ENCODE results near the gene MLLT6. TPM values are rescaled to one million over a fixed set of nuclear protein-coding genes. Genes with fewer than 3 reads are reported as not detected.
A peak's percentile ranks its signal among the peaks of the same experiment; 100 is the strongest.

MLLT6 gene
- total and polyA plus RNA-seq, 2 of the 13 experiments (the other 11 are each of a cell fraction or from before 2014, with no cell fraction given): 50.7 to 69.5 TPM

DNA sequence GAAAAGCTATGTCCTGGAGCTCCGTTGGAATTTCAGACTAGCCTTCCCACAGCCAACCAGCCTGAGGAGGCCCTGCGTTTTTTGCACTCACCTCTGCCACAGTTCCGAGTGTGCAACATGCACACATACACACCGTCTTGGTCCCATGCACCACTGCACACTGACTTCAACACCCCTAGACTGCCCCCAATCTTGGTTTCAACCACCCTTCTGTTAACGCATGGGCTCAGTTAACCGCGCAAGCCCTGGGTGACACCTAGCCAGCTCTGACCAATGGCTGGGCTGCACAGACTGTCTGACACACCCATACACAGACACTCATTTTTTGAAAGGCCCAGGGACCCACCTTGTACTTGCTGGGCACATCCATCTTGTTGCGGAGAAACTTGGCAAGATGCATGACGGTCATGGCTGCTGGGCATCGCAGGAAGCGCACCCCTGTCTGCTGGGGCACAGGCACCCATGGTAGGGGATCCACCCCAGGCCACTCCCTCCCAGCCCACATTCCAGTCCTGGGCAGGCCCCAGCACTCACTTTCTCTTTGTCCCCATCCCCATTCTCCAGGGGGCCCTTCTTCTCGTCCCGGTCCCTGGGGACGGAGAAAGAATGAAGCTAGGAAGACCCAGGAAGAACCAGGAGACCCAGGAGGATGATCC lies 33.1 kb downstream of the MLLT6 start (continued):
- TF ChIP-seq SP140L (CRISPR knock-in tag; IDR thresholded peaks at IDR 0.05; ENCODE audit: borderline replicate concordance): no peak
- no peak for TF ChIP-seq ZNF772 (CRISPR knock-in tag; IDR thresholded peaks at IDR 0.05)
- TF ChIP-seq ZNF546 (CRISPR knock-in tag; conservative IDR thresholded peaks at IDR 0.05): no peak
- TF ChIP-seq KLF6 (CRISPR knock-in tag; IDR thresholded peaks at IDR 0.05): no peak
- TF ChIP-seq NONO (IDR thresholded peaks at IDR 0.05): no peak
- TF ChIP-seq NONO (CRISPR knock-in tag; conservative IDR thresholded peaks at IDR 0.05): 0 out of 2 replicates have a peak, but pooled peaks have one; percentile 20
- TF ChIP-seq RBM22 (optimal IDR thresholded peaks at IDR 0.05; ENCODE audit: low read length): peak; percentile 59

DNA sequence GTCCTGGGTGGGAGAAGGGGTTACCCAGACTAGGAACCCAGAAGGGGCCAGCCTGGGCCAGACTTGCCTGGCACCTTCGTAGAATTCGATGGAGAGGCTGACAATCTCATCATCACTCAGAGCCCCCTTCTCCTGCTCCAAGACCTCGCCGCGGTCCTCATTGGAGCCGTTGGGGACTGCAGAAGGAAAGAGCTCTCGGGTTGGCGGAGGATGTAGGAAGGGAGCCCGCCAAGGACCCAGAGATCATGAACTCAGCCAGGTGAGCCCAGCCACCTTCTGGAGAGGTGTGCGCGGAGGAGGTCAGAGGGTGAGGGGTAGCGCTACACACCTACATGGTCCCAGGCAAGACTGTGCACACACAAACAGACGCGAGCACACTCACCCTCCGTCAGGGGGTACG lies 33.6 kb downstream of the MLLT6 start:
- DNase-seq (ENCODE audit: low spot score): no peak
- POLR2A ChIA-PET: no interaction called here
- Histone ChIP-seq H3K4me1 (ENCODE audit: insufficient read depth, low read length) (peaks cover 41% of the 10 kb centered on the region), H3K4me2 (ENCODE audit: low read depth, low read length) (no peak overlapping the region), H3K9me3 (ENCODE audit: low read length) (no peaks in the 10 kb centered on the region), H3K36me3 (replicated peaks in 1 of 2; ENCODE audit: control insufficient read depth in 1 of 2, insufficient read depth in 2 of 2, low read length in 2 of 2) (peaks cover 30 to 59% of the 10 kb centered on the region in 2 experiments), H3K9ac (ENCODE audit: insufficient read depth, low read depth, low read length) (no peak overlapping the region), H3K4me3 (replicated peaks in 1 of 3; ENCODE audit: insufficient read depth in 1 of 3, low read depth in 2 of 3, low read length in 3 of 3) (no peak overlapping the region), H3K27me3 (ENCODE audit: control insufficient read depth in 1 of 2, insufficient read depth in 2 of 2, low read length in 2 of 2) (no peaks in the 10 kb centered on the region), H3K27ac (ENCODE audit: extremely low read length, insufficient read depth, low read length) (no peak overlapping the region), H3K79me2 (ENCODE audit: insufficient read depth, low read length) (peaks cover 41% of the 10 kb centered on the region), H2AFZ (ENCODE audit: low read length) (no peak overlapping the region), H4K20me1 (ENCODE audit: insufficient read depth, low read length) (peaks cover 39% of the 10 kb centered on the region)
- in situ Hi-C loops (cut with HindIII; ENCODE audit: extremely low pct_ligation_motif_present, low pct_unique_long_range_greater_than_20kb) (no loop called here), intact Hi-C loops (cut with micrococcal nuclease; ENCODE audit: unreplicated experiment) (no loop called here)
- CTCF ChIA-PET (ENCODE audit: low intra/inter-chr PET ratio, low total read pairs): no interaction called here
- no TSS peak for BruUV-seq (replicated peaks)
- TF ChIP-seq ZNF883 (CRISPR knock-in tag; IDR thresholded peaks at IDR 0.05; ENCODE audit: not compliant biosample characterization) (peak; percentile 24), SMARCE1 (IDR thresholded peaks at IDR 0.05; ENCODE audit: borderline replicate concordance) (no peak), AGO2 (optimal IDR thresholded peaks at IDR 0.05; ENCODE audit: low read depth, low read length) (peak; percentile 27)
- WGBS (ENCODE audit: low lambda C conversion rate): 97% methylated on average over 16 of the region's 16 CpGs
- FAIRE-seq: no peak
- ATAC-seq: no peak

Measured in HepG2 (cell line).